ENCODE measurements around the gene SMAD1. TPM values are rescaled to one million over a fixed set of nuclear protein-coding genes. Genes with fewer than 3 reads are reported as not detected.

The SMAD1 gene
- total RNA-seq, 1 experiment from 2014 or later: 23.0 TPM

DNA sequence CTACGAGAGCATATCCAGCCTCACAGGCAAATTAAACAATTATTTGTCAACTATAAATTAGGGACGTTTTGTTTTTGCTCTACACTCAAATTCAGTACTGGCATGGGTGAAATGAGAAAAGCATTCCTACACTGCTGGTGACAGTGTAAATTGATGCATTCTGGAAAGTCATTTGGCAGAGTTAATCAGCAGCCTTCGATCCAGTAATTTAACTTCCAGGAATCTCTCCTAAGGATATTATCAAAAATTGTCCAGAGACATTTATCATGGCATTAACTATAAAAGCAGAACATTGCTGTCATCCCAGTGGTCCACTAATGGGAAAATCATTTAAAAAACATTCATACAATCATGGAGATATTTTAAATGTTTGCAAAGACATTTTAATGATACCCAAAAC, 70.0 kb downstream of the SMAD1 start:
- Histone ChIP-seq H3K36me3 (ENCODE audit: control insufficient read depth in 1 of 2, insufficient read depth in 2 of 2, low read length in 2 of 2) (peaks cover 0 to 4% of the 10 kb centered on the region in 2 experiments; a peak in 1 of 4 replicates), H3K4me1 (ENCODE audit: control insufficient read depth in 1 of 2, insufficient read depth in 2 of 2, low read length in 2 of 2) (peaks cover 0 to 7% of the 10 kb centered on the region in 2 experiments; a peak in 1 of 4 replicates), H3K9ac (ENCODE audit: low read length) (no peak overlapping the region), H3K27ac (ENCODE audit: low read depth, low read length) (no peak overlapping the region), H2AFZ (ENCODE audit: low read depth, low read length, poor library complexity, severe bottlenecking) (no peak overlapping the region), H3K27me3 (ENCODE audit: insufficient read depth, low read length) (no peaks in the 10 kb centered on the region), H3K79me2 (ENCODE audit: insufficient read depth, low read length) (no peaks in the 10 kb centered on the region), H3K4me3 (replicated peaks in 1 of 2; ENCODE audit: low read depth in 1 of 2, low read length in 2 of 2) (no peak overlapping the region), H3K9me3 (ENCODE audit: control insufficient read depth in 1 of 2, insufficient read depth in 1 of 2, low read depth in 1 of 2, low read length in 2 of 2) (no peaks in the 10 kb centered on the region), H4K20me1 (ENCODE audit: insufficient read depth) (no peaks in the 10 kb centered on the region), H3K4me2 (ENCODE audit: low read length) (no peak overlapping the region), H3K9me2 (ENCODE audit: insufficient read depth) (no peaks in the 10 kb centered on the region)
- intact Hi-C loops (cut with micrococcal nuclease): no loop called here
- TF ChIP-seq POLR2AphosphoS5 (IDR thresholded peaks at IDR 0.05; ENCODE audit: low read depth, low read length) (no peak), EZH2 (IDR thresholded peaks at IDR 0.05) (no peak), JUND (IDR thresholded peaks at IDR 0.05) (no peak), ZNF274 (IDR thresholded peaks at IDR 0.05; ENCODE audit: low read depth, low read length) (no peak)
- CTCF ChIA-PET: no interaction called here
- ATAC-seq (no peak), DNase-seq (ENCODE audit: low read depth, low spot score) (no peak)
- BruUV-seq (replicated peaks): no TSS peak
- POLR2A ChIA-PET: no interaction called here
- RAD21 ChIA-PET (ENCODE audit: low non-redundant PET in 1 of 2, low total read pairs in 2 of 2, uncharacterized antibody in 2 of 2, unreplicated experiment in 2 of 2): no interaction called here

DNA sequence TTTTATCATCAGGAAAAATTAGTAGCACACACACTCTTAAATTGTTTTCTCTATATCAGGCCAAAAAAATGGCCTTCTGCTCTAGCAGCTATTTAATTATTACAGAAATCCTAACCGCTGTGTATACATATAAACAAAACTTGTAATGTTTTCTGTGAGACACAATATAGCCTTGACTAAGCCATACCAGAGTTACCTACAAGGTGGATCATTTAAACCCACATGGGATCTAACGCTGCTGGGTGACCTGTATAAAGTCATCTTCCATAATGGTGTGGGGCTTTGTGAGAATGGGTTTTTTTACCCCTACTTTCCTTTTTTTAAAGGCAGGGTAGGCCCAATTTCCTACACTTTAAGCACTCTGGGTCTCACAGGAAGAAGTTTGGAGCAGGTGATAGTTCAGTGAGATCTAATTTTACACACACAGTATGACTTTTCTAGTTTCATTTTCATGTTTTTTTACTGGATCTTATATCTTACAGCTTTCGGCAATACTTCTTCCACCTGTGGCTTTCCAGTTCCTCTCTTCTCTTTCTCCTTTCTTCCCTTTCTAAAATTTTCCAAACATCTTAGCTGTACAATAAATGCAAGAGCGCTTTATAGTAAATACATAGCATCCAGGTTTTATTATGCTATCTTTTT, 70.6 kb downstream of the SMAD1 start:
- DNase-seq (ENCODE audit: low read depth, low spot score) (no peak), ATAC-seq (no peak)
- Histone ChIP-seq H3K4me1 (ENCODE audit: control insufficient read depth in 1 of 2, insufficient read depth in 2 of 2, low read length in 2 of 2) (peaks cover 0 to 6% of the 10 kb centered on the region in 2 experiments; a peak in 1 of 4 replicates), H3K4me3 (replicated peaks in 1 of 2; ENCODE audit: low read depth in 1 of 2, low read length in 2 of 2) (no peak overlapping the region), H2AFZ (ENCODE audit: low read depth, low read length, poor library complexity, severe bottlenecking) (no peak overlapping the region), H3K27me3 (ENCODE audit: insufficient read depth, low read length) (no peaks in the 10 kb centered on the region), H3K9me2 (ENCODE audit: insufficient read depth) (no peaks in the 10 kb centered on the region), H4K20me1 (ENCODE audit: insufficient read depth) (no peaks in the 10 kb centered on the region), H3K9me3 (ENCODE audit: control insufficient read depth in 1 of 2, insufficient read depth in 1 of 2, low read depth in 1 of 2, low read length in 2 of 2) (no peaks in the 10 kb centered on the region), H3K4me2 (ENCODE audit: low read length) (no peak overlapping the region), H3K27ac (ENCODE audit: low read depth, low read length) (no peak overlapping the region), H3K9ac (ENCODE audit: low read length) (no peak overlapping the region), H3K36me3 (ENCODE audit: control insufficient read depth in 1 of 2, insufficient read depth in 2 of 2, low read length in 2 of 2) (no peaks in the 10 kb centered on the region), H3K79me2 (ENCODE audit: insufficient read depth, low read length) (no peaks in the 10 kb centered on the region)
- ChIA-PET RAD21 (ENCODE audit: low non-redundant PET in 1 of 2, low total read pairs in 2 of 2, uncharacterized antibody in 2 of 2, unreplicated experiment in 2 of 2) (no interaction called here), CTCF (no interaction called here), POLR2A (no interaction called here)
- BruUV-seq (replicated peaks): no TSS peak
- intact Hi-C loops (cut with micrococcal nuclease): no loop called here
- TF ChIP-seq ATF3 (IDR thresholded peaks at IDR 0.05) (no peak), CBX3 (IDR thresholded peaks at IDR 0.05; ENCODE audit: low read depth) (no peak), RAD21 (IDR thresholded peaks at IDR 0.05; ENCODE audit: low read depth) (no peak), ELF1 (IDR thresholded peaks at IDR 0.05; ENCODE audit: borderline replicate concordance, low read depth) (no peak), SRF (IDR thresholded peaks at IDR 0.05; ENCODE audit: low read depth) (no peak), POLR2A (IDR thresholded peaks at IDR 0.05; ENCODE audit: borderline replicate concordance, extremely low read depth, insufficient read depth, insufficient read length) (no peak), CEBPB (IDR thresholded peaks at IDR 0.05; ENCODE audit: low read depth) (no peak), SIN3A (IDR thresholded peaks at IDR 0.05; ENCODE audit: low read depth) (no peak), TCF7L2 (IDR thresholded peaks at IDR 0.05; ENCODE audit: borderline replicate concordance, extremely low read depth, insufficient read depth, insufficient read length) (no peak), POLR2AphosphoS5 (IDR thresholded peaks at IDR 0.05; ENCODE audit: low read depth, low read length) (no peak)
- TF ChIP-seq, protein P1, sequence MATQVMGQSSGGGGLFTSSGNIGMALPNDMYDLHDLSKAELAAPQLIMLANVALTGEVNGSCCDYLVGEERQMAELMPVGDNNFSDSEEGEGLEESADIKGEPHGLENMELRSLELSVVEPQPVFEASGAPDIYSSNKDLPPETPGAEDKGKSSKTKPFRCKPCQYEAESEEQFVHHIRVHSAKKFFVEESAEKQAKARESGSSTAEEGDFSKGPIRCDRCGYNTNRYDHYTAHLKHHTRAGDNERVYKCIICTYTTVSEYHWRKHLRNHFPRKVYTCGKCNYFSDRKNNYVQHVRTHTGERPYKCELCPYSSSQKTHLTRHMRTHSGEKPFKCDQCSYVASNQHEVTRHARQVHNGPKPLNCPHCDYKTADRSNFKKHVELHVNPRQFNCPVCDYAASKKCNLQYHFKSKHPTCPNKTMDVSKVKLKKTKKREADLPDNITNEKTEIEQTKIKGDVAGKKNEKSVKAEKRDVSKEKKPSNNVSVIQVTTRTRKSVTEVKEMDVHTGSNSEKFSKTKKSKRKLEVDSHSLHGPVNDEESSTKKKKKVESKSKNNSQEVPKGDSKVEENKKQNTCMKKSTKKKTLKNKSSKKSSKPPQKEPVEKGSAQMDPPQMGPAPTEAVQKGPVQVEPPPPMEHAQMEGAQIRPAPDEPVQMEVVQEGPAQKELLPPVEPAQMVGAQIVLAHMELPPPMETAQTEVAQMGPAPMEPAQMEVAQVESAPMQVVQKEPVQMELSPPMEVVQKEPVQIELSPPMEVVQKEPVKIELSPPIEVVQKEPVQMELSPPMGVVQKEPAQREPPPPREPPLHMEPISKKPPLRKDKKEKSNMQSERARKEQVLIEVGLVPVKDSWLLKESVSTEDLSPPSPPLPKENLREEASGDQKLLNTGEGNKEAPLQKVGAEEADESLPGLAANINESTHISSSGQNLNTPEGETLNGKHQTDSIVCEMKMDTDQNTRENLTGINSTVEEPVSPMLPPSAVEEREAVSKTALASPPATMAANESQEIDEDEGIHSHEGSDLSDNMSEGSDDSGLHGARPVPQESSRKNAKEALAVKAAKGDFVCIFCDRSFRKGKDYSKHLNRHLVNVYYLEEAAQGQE (IDR thresholded peaks at IDR 0.05; ENCODE audit: low read depth): no peak
- TF ChIP-seq, protein P2, sequence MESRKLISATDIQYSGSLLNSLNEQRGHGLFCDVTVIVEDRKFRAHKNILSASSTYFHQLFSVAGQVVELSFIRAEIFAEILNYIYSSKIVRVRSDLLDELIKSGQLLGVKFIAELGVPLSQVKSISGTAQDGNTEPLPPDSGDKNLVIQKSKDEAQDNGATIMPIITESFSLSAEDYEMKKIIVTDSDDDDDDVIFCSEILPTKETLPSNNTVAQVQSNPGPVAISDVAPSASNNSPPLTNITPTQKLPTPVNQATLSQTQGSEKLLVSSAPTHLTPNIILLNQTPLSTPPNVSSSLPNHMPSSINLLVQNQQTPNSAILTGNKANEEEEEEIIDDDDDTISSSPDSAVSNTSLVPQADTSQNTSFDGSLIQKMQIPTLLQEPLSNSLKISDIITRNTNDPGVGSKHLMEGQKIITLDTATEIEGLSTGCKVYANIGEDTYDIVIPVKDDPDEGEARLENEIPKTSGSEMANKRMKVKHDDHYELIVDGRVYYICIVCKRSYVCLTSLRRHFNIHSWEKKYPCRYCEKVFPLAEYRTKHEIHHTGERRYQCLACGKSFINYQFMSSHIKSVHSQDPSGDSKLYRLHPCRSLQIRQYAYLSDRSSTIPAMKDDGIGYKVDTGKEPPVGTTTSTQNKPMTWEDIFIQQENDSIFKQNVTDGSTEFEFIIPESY (IDR thresholded peaks at IDR 0.05; ENCODE audit: extremely low read depth, insufficient replicate concordance, low read length): no peak
- TF ChIP-seq, protein P3, sequence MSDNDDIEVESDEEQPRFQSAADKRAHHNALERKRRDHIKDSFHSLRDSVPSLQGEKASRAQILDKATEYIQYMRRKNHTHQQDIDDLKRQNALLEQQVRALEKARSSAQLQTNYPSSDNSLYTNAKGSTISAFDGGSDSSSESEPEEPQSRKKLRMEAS (IDR thresholded peaks at IDR 0.05): no peak

Measured in HCT116 (cell line).